T-helper 22 cell (primary cell): ENCODE data around the gene THY1.
A peak's percentile ranks its signal among the peaks of the same experiment; 100 is the strongest.

Source experiments
- DNase-seq: peaks from one replicate; pipeline ENCODE4 v3.0.0-alpha.2; 2020; ENCODE audit warnings: low read depth

Gene THY1

DNA sequence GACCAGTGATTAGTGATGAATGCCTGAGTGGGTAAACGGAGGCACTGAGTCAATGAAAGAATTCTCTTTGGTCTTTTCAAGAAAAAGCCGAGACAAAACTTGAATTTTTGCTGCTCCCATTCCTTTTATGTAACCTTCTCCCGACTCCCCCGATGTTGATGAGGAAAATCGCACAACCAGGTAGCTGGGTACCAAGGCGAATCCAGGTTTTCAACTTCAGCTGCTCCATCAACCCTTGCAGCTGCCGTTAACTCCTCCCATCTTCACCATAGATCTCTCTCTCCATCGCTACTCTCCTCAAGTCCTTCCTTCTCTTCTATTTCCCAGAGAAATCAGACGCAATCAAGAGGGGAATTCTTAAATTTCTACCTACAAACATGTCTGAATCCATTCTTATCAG is 40.9 kb downstream of the THY1 start:
- no peak for DNase-seq

DNA sequence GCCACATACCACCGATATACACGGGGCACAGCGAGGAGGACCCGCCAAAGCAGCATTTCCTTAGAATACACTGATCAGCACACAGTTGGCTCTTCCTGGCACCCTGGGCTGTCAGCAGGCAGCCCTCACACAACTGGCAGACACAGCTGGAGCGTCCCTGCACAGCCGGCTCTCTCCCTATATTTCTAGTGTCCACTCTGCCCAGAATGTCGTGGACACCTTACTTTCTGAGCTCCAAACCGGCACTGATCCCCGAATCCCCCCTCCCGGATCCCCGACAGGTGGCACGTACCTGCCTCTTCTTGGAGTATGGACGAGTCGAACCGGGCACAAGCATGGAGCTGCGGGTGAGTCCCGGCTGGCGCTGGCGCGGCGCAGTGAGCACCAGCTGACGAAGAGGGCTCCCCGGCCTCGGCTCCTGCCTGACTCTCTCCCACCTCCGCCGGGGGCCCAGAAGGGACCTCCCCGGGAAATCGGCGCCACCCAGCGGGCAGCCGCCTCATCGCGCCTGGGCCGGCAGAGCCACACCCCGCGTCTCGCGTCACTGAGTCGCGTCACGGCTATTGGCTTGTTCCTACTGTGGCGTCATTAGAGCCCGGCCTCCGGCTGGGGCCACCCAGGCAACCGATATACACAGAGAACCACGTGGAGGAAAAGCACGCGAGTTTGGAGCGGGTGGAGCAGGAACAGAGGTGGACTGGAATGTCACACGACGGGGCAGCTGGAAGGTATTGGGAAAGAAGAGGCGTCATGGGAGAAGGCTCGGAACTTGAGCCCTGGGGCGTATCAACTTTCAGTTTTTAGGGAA is 41.6 kb downstream of the THY1 start, which contains the start of gene USP2:
Gene USP2 (minus strand): TSS at position 510 of the 808 bp plus-strand sequence. CDS start 8,210 bp downstream, outside the sequence.
- DNase-seq = peak; percentile 92

DNA sequence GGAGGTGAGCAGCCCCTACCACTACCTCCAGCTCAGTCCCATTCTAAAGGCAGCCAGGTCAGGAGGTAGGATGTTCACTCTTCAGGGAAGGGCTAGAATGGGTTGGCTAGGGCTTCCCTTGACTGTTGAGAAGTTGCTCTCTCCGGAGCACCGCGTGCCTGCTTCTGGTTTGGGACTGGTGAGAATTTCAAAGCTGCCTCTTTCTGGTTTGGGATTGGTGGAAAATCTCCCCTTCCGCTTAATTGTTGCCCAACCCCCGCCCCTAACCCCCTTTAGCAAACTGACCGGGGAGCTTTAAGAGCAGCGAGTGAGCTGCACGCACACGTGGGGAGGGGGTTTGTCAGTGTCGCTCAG is 42.2 kb downstream of the THY1 start:
- no peak for DNase-seq

DNA sequence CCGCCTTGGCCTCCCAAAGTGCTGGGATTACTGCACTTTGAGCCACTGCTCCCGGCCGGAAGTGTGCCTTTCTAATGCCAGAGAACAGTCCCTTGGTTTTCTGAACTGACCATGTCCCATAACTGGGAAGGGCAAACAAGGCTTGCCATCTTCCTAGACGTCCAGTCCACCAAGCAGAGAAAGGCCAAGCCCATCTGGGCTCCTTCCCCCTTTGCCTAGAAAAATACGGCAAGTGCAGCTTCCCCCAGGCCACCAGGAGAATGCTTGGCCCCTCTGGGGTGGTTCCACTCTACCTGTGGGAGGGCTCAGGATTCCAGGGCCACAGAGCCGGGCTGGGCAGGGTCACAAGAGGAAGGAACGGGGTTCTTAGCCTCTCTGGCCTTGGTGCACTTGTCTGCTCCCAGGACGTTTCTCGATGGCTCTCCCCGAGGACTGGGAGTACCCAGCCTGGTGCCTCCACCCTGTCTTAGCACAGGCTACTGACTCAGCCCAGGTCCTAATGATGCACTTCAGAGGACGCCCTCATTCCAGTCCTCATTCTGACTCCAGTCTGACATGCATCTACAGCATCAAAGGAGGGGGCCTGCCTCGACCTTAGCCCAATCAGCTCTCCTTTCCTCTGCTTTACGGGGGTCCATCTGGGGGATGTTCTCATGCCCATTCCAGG is 42.7 kb downstream of the THY1 start:
- no peak for DNase-seq

DNA sequence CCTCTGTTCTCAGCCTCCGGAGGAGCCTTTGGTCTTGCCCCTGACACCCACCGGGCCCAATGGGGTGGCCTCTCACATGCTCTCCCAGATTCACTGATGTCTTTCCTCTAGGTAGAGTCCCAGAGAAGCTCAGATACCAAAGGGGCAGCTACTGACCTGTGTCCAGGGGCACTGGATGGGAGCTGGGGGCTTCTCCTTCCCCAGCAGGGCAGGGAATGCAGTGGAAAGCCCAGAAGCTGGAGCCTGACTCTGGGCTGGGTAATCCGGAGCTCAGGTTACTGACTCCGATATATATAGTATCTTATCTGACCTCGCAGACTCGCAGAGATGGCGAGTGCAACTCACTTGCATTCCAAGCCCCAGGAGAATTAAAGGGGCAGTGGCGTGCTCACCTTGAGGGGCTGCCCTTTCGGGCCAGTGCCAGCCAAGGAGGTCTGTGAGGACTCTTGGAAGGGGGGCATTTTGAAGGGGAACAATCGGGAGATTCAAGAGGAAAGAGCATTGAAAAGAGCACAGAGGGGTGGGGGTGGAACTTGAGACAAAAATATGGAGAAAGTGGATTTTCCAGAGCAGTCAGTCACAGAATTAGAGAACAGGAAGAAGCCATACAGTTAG is 44.0 kb downstream of the THY1 start:
- no peak for DNase-seq

DNA sequence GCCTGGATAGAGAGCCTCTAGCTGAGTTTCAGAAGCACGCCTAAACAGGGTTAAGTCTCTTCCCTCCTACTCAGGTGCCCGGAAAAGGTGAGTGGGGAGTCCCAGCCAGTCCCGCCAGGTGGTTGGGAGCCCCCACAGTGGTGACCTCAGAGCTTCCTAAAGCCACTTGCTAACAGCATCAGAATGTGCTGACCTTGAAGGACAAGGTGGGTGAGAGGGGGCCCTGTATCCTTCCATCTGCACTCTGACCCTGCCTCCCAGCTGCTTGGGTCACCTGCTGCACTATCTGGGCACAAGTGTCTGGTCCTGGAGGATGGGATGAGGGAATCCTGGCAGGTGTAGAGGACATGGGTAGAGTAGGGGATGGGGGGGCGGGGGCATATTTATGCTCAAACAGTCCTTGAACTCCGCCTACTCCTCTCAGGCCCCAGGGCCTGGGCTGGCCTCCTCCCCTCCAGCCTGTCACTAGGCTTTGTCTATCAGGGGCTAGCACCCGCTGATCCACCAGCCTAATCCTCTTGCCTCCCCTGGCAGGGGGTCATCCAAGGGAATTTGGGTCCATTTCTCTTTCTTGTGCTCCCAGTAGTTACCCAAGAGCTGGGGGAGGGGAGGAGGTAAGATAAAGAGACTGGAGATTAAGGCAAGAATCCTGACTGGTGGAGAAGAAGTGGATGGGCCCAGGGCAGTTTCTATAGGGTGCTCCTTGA is 44.9 kb downstream of the THY1 start:
- no peak for DNase-seq

DNA sequence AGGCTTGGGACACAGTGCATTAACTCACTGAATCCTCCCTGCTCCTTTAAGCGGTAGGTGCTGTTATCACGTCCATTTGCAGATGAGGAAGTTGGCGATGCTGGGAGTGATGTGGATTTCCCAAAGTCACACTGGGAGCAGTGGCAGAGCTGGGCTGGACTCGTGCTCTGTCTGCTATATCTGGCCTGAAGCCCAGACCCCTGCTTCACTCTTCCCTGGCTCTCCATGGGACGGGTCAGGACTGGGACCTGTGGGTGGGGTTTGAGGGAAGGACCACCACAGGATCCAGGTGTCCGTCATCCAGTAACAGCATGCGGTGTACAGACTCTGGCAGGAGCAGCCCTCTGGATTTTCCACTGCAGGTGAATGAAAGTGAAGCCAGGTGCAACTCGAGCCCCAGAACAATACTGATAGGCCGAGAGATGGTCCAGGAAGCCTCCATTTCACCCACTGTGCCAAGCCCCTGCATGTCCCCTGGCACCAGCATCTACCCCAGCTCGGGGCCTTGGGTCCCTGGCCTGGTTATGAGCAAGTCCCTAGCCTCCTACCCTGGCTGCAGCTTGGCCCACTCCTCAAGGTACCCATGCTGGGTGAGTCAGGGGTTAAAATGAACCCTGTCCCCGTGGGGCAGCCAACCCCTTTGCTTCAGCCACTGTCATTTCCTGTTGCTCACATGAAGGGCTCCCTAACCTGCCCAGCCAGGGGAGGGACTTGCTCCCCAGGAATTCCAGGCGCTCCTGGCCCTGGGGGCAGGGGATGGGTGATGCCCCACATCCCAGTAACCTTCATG is 45.7 kb downstream of the THY1 start:
- DNase-seq = no peak

DNA sequence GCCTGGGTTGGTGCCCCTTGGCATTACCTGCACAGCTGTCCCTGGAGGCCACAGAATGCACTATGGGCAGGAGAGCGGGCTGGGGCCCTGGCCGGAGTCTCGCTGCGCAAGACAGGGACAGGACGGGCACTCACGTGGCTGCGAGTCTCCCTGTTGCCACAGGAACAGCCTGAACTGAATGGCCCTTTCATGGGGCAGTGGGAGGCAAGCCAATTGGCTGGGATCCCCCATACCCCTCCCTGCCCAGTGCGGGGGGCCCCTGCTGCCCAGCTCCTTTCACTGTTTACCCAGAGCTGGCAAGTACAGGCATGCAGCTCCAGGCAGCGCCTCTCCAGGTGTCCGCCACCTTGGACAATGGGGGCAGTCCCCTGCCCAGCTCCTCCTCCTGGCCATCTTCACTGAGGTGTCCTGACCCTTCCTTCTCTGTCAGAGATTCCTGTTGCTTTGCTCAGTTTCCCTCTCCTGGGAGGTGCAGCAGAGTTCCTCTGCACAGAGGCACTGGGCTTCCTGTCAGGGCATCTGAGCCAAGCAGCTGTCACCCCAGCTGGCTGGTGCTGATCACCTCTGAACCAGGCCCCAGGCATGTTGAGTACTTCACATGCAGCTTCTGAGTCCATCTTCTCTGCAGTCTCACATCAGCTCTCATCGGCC is 46.6 kb downstream of the THY1 start:
- DNase-seq = no peak

DNA sequence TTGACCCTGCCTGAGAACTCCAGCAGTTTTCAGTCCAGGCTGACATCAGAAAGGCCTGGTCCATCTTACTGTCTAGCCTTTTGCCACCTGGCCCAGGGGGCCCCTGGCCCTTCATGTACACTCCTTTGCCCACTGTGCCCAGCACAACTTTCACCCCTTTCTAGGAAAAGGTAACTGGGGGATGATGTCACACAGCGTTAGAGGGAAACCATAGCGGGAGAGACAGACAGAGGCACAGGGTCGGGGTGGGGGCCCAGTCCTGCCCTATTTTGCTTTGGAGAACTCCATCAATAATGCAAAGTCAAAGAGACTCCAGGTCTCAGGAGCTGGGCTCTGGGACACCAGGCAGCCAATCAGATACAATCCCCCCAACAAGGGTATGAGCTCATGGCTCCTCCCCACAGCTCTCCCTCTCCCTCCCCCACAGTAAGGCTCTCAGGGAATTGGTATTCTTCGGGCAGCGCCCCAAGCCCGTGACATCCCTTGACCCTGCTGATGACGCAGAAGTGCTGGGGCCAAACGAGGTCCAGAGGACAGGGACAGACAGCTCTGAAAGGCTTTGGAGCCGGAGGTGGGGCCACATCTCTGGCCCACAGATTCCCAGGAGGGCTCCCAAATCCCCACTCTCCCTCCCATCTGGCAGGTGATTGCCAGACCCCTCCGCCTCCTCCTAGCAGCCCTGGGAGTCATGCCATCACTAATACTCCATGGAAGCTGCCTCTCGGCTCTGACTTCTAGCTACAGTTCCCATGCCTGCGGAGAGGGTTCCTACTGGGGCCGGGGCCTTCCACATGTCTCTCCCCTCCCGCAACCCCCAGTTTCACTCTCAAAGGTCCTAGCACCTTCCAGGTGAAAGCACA is 47.4 kb downstream of the THY1 start:
- no peak for DNase-seq

DNA sequence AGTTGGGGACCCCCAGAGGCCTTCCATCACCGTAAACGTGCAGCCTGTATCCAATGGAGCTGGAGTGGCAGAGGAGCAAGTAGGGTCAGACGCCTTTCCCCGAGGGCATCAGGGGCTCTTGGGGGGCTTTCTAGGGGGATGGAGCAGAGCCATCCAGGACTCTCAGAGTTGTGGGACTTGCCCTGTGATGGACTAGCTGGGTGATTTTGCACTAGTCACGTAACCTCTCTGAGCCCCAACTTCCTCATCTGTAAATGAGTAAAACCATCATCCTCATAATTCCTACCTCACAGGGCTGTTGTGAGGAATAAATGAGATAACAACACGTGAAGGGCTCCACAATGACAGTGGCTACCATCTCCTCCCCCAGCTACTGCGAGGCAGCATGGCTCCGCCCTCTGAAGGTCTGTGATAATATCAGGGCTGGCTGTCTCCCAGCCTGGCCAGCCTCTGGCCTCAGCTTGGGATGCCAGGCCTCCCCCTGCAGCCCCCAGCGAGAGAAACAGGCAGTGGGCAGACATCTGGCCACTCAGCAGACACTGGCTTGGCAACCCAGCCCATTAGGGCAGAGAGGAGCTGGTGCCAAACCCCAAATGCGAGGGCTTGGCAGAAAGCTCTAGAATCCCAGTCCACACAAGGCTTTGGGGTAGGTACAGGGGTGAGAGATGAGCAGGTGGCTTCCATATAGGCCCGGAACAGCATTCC is 48.2 kb downstream of the THY1 start:
- no peak for DNase-seq

DNA sequence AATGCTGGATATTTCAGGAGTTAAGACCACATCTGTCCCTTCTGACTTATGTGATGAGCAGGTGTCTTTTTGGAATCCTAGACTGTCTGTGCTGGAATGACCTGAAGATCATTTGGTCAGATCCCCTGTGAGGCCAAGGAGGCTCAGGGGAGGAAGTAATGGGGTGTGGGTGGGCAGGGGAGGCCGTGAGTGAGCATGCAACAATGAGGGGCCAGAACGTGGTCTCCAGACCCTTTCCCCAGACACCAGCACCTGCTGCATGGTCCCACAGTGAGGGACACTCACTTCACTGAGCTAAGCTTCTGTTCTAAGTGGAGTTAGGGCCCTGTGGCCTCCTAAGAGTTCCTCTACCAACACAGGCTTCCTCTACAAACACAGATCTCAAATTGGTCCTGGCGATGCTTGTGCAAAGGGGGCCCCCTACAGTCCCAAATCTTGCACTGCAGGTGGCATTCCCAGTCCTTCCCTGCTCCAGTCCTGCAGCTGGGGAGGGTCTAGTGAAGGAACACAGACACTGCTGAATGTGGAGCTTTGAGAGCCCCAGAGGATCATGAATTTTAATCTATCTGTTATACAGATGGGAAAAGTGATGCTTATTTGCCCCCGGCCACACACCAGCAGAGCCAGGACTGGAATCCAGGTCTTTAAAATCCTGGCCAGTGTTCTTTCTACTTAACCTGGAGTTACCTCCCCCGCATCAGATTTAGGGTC is 48.9 kb downstream of the THY1 start:
- no peak for DNase-seq

DNA sequence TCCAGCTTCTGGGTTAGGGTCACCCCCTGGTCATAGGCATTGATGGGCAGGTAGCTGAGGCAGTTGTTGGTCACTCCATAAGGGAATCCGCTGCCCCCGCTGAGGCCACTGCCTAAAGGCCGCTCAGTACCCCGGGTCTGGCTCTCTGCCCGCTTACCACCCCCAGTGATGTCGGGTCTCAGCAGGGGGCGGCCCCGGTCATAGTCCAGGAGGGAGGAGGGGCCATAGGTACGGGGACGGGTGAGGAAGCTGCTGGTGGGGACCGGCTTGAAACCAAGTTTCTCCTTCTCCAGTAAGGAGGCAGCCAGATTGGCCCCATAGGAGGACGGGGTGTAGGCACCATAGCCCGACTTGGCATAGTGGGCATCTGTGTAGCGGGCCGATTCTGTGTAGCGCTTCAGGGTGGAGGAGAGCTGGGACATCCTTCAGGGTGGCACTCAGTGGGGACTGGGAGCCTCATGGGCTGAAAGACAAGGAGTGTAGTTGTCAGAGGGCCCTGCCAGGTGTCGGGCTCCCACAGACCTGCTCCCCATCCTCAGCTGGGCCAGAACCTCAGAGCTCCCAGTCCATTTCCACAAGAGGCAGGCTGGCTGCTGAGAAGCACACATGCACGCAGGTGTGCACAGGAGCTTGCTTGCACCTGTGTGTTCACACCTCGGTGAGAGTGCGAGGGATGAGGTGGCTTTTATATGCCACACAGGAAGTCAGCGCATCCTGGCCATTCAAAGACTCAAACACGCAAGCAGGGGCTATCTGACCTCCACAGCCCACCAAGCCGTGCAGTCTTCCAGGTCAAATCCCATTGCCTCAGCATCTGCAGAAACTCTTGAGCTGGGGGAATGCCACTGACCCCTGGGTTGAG is 49.7 kb downstream of the THY1 start:
- no peak for DNase-seq

DNA sequence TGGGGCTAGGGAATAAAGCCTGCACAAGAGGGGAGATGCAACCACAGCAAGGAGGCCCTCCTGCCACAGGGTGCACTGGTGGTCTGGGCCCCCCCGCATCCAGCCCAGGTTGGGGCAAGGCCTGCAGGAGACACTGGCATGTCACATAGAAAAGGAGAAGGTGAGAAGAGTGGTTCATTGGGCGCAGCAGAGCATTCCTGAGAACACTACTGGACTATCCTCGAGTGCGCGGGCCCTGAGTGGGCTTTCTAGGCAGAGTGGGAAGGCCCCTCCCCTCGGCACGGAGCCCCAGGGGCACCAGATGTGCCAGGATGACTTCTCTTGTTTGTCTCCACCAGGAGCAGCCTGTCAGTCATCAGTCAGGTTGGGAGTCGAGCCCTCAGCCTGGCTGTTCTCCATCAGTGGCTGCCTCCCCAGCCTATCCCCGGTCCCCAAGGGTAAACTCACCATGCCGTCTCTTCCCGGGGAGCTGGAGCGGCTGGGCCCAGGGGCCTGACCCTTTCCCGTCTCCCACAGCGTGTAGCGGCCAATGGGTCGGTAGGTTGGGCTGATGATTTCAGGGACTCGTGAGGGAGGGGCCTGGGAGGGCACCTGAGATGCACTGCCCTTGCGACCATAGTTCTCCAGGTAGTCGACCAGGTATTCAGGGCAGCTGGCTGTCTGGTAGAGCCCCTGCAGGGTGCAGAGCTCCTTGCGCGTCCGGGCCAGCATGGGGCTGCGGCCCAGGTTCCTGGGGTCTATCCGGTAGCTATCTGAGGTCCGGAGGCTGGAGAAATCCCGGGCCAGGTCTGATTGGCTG is 50.5 kb downstream of the THY1 start:
- DNase-seq = no peak

DNA sequence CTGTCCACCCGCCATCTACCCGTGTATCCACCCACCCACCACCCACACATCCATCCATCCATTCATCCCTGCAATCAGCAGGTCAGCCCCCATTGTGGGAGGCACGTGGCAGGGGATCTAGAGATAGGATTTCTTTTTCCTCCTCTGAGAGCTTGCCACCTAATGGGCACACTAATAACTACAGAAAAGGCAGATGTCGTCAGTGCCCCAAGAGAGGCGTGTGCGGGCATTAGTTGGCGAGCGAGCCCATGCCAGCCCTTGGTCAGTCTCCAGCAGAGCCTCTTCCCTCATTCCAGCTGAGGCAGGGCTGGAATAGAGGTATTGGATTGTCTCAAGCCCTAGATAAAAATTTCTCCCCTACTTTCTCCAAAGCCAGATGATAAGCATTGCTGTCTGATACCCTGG is 51.2 kb downstream of the THY1 start:
- no peak for DNase-seq

DNA sequence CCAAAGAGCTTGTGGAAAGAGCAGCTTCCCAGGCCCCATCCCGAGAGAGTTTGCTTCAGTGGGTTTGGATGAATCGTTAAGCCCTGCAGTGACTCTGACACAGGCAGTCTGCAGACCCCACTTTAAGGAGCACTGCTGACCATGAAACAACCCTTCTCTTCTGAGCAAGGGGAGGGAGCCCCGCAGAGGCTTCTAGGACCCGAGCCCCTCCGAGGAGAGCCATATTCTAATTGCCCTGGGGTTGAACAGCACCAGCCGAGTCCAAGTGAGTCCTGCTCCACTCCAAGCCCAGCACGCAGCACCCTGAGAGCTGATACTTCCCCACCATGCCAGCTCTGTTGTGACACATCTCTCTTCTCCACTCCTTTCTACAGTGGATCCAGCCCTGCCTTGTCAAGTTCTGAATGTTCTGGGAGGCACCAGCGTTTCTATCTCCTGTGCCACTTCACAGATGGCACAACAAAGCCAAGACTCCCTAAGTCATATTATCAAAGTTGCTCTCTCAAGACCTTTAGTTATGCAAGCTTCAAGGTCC is 51.8 kb downstream of the THY1 start:
- DNase-seq = no peak

DNA sequence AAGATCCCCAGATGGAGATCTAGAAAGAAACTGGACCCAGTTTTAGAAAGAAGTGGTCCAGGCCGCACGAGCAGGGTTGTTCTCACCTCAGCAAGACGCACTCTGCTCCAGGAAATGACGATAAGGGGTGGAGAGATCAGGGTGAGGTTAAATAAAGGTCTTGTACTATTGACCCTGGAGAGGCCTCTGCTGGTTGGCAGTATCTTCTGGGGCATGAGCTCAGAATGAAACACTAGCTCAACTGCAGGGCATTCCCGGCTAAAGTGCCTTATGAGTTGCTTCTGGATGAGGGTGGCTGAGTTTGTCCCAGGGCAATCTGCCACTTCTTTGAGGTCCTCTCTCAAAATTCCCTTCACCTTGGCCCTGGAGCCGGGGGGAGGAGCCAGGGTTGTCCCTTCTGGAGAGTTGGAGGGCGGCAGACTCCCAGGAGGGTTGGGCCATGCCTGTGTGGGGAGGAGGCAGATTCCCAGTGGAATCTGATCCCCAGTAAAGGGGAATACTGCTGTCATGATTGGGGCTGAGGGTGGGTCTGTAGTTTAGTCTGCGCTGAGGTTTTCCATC is 52.4 kb downstream of the THY1 start:
- DNase-seq = no peak
